Measurements from ENCODE around the gene BCAS3.
A peak's percentile ranks its signal among the peaks of the same experiment; 100 is the strongest.

The BCAS3 gene

GRCh38 chr17:60676758-60677307 lies 818 bp upstream of the BCAS3 start:
- DNase-seq: no peak

GRCh38 chr17:60678118-60678444 lies 430 bp downstream of the BCAS3 start:
- no peak for DNase-seq

GRCh38 chr17:60679287-60679686 lies 1.6 kb downstream of the BCAS3 start:
- no peak for DNase-seq

GRCh38 chr17:60680754-60681153 lies 3.1 kb downstream of the BCAS3 start:
- no peak for DNase-seq

- no peak for DNase-seq
Observed at GRCh38 chr17:60685437-60685836, 7.8 kb downstream of the BCAS3 start.

- no peak for DNase-seq
Observed at GRCh38 chr17:60695960-60696359, 18.3 kb downstream of the BCAS3 start.

- DNase-seq: no peak
Observed at GRCh38 chr17:60699090-60699489, 21.4 kb downstream of the BCAS3 start.

GRCh38 chr17:60704170-60704569 lies 26.5 kb downstream of the BCAS3 start:
- DNase-seq: no peak

GRCh38 chr17:60712675-60713074 lies 35.0 kb downstream of the BCAS3 start:
- no peak for DNase-seq

- no peak for DNase-seq
Observed at GRCh38 chr17:60713608-60714007, 36.0 kb downstream of the BCAS3 start.

- DNase-seq: no peak
Observed at GRCh38 chr17:60716766-60717165, 39.1 kb downstream of the BCAS3 start.

- no peak for DNase-seq
Observed at GRCh38 chr17:60717814-60718213, 40.2 kb downstream of the BCAS3 start.

GRCh38 chr17:60720763-60721531 lies 43.3 kb downstream of the BCAS3 start:
- DNase-seq: peak; percentile 89

- DNase-seq: no peak
Observed at GRCh38 chr17:60724647-60725046, 47.0 kb downstream of the BCAS3 start.

- peak; percentile 38 for DNase-seq
Observed at GRCh38 chr17:60729854-60730253, 52.2 kb downstream of the BCAS3 start.

- DNase-seq: no peak
Observed at GRCh38 chr17:60730273-60730672, 52.6 kb downstream of the BCAS3 start.

GRCh38 chr17:60738287-60738686 lies 60.6 kb downstream of the BCAS3 start:
- DNase-seq: no peak

- DNase-seq: no peak
Observed at GRCh38 chr17:60740584-60740983, 62.9 kb downstream of the BCAS3 start.

- DNase-seq: no peak
Observed at GRCh38 chr17:60741031-60741430, 63.4 kb downstream of the BCAS3 start.

GRCh38 chr17:60743282-60743681 lies 65.6 kb downstream of the BCAS3 start:
- peak; percentile 34 for DNase-seq

GRCh38 chr17:60743799-60744198 lies 66.1 kb downstream of the BCAS3 start:
- peak; percentile 87 for DNase-seq

GRCh38 chr17:60744355-60744966 lies 66.8 kb downstream of the BCAS3 start:
- no peak for DNase-seq

GRCh38 chr17:60745544-60745943 lies 67.9 kb downstream of the BCAS3 start:
- DNase-seq: peak; percentile 47

GRCh38 chr17:60747069-60747808 lies 69.6 kb downstream of the BCAS3 start:
- DNase-seq: peak; percentile 44

All from eye (tissue), 1 donor.